ENCODE data around the gene SLC66A2. TPM values are rescaled to one million over a fixed set of nuclear protein-coding genes. Genes with fewer than 3 reads are reported as not detected.

SLC66A2 gene
- polyA plus RNA-seq, 1 donor from 2014 or later = 30.3 TPM

DNA sequence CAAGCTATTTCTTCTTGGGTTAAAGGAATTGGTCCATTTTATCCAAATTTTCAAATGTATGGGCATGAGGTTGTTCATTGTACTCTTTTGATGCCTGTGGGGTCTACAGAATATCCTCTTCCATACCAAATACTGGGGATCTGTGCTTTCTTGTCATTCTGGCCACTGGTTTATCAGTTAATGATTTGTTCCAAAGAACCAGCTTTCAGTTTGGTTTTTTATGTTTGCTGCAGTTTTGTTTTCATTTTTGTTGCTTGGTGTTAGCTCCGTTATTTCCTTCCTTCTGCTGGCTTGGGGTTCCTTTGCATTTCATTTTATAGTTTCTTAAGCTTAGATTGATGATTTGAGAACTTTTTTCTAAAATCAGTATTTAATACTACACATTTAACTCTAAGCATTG is 45.5 kb downstream of the SLC66A2 start:
- H3K4me3 Mint-ChIP-seq = no peak overlapping the region
- peaks cover 13% of the 10 kb centered on the region for H3K36me3 Mint-ChIP-seq
- no peaks in the 10 kb centered on the region for H3K27me3 Mint-ChIP-seq
- H3K9me3 Mint-ChIP-seq = peaks cover 0 to 3% (median 0%) of the 10 kb centered on the region in 3 donors
- peaks cover 0 to 3% (median 2%) of the 10 kb centered on the region in 3 donors for H3K4me1 Mint-ChIP-seq
- H3K27ac Mint-ChIP-seq = no peak overlapping the region

DNA sequence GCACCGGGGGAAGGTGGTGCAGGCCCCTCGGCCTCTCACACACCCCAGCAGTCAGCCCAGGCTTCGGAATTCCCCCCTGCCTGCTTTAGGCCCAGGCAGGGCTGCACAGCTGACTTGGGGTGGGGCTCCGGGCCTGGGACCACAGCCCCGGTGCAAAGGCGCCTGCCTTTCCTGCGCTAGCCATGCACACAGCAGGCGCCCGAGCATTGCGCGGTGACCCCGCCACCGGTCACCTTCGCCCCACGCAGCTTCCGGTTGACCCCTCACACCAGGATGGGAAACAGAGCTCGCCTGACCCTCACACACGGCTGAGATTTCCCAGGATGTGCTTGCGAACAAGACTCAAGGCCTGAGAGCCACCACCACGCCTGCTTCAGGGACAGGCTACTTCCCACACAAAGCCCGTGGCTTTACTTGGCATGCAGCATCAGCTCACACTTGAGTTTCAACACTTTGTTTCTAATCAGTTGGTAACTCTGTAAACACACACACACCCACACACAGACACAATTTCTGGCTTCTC is 46.0 kb downstream of the SLC66A2 start:
- no peak overlapping the region for H3K4me3 Mint-ChIP-seq
- H3K9me3 Mint-ChIP-seq = peaks cover 0 to 3% (median 0%) of the 10 kb centered on the region in 3 donors
- peaks cover 0 to 3% (median 2%) of the 10 kb centered on the region in 3 donors for H3K4me1 Mint-ChIP-seq
- H3K27ac Mint-ChIP-seq = no peak overlapping the region
- H3K36me3 Mint-ChIP-seq = peaks cover 13% of the 10 kb centered on the region
- H3K27me3 Mint-ChIP-seq = no peaks in the 10 kb centered on the region

DNA sequence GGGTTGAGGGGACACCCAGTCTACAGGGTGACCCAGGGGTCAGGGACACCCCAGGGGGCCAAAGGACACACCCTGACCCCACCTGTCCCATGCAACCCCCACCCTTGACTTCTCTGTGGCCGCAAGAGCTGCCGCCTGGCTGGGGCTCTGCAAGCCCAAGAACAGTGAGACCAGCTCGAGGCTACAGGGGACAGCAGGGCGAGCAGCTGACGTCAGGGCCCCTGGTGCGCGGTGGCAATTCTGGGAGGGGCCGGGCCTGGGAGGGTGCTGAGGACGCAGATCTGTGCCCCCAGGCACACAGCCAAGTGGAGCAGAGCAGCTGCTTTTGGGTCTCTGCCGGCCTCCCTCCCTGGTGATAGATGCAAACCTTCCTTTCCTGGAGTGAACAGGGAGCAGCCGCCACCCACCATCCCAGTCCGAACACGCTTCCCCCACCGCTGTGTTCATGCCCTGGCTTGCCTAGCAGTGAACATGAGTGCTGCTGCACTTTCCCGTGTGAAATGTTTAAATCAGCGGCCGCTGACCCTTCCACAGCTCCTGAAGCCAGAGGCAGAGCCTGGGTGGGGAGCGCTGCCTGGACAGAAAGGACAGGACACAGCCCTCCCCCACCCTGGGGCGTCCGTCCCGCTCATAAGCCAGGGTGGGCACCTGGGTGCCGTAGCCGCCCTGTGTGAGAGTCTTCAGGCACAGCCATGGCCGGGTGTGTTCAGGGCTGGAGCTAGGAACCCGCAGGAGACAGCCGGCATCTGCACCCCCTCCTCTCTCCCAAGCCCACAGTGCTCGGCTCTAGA is 46.9 kb downstream of the SLC66A2 start:
- Mint-ChIP-seq H3K27ac (no peak overlapping the region), H3K36me3 (peaks cover 13% of the 10 kb centered on the region), H3K4me3 (no peak overlapping the region), H3K4me1 (peaks cover 0 to 3% (median 2%) of the 10 kb centered on the region in 3 donors), H3K9me3 (peaks cover 0 to 3% (median 0%) of the 10 kb centered on the region in 3 donors), H3K27me3 (no peaks in the 10 kb centered on the region)

DNA sequence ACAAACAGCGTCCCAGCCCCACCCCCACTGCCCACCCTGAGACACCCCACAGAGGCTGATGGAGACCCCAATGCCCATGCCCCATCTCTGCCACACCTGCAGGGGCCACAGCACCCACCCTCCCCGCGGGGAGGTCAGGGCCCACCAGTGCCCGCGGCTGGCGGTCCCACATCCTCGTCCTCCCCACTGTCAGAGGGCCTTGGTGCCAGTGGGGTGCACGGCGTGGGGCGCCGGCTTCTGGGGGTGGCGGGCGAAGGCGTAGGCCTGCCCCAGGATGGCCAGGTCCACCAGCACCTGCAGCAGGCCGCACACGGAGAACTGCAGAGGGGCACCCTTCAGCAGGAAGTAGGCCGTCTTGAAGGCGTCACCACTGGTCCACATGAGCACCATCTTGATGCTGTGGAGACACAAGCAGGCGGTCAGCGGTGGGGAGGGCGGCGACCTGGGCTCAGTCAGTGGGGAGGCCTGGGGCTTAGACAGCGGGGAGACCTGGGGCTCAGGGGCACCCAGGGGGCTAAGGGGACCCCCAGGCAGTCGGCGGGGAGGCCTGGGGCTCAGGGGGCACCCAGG is 47.6 kb downstream of the SLC66A2 start:
- Mint-ChIP-seq H3K9me3 (peaks cover 0 to 3% (median 0%) of the 10 kb centered on the region in 3 donors), H3K27me3 (no peaks in the 10 kb centered on the region), H3K27ac (no peak overlapping the region), H3K4me1 (peaks cover 0 to 3% (median 2%) of the 10 kb centered on the region in 3 donors), H3K36me3 (peaks cover 11% of the 10 kb centered on the region), H3K4me3 (no peak overlapping the region)

DNA sequence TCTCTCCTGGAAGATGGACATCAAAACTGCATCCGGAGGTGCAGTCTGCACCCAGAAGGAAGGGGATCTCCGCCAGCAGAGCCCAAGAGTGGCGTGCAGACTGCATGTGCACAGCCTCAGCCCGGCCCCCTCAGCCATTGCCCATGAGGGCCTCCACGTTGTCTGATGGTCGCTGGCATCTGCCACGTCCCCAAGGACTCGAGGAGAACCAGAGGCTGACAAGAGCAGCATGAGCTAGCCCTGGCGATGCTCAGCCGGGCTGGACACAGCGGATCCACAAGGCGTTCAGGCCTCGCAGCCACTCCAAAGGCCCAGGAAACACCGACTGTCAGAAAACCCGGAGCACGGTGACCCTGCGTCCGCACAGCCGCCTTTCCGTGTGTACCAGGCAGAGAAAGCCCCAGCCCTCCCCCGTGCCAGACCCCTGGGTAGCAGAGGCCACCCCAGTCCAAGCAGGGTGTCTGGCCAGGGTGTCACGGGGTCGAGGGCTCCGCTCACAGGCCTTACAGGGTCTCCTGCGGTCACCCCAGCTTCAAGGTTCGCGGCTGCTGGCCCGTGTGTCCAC is 48.3 kb downstream of the SLC66A2 start:
- peaks cover 0 to 2% (median 0%) of the 10 kb centered on the region in 3 donors for H3K4me1 Mint-ChIP-seq
- no peak overlapping the region for H3K27ac Mint-ChIP-seq
- H3K27me3 Mint-ChIP-seq = no peaks in the 10 kb centered on the region
- no peaks in the 10 kb centered on the region for H3K9me3 Mint-ChIP-seq
- peaks cover 10% of the 10 kb centered on the region for H3K36me3 Mint-ChIP-seq
- H3K4me3 Mint-ChIP-seq = no peak overlapping the region

DNA sequence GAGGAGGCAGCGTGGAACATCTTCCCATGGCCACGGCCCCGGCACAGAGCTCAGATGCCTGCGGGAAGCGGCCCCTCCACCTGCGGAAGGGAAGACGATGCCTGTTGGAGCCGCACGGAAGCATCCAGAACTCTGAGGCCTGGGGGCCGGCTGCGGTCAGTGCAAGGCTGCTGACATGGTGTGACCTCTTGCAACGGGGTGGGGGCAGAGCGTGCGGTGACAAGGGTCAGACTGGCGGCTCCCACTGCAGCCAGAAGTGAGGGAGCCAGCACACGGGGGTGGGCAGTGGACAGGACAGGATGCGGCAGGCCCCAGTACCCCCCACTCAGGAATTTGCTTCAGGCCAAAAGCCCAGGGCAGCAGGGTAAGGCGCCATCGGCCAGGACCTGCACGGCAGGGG is 48.8 kb downstream of the SLC66A2 start:
- H3K27me3 Mint-ChIP-seq = no peaks in the 10 kb centered on the region
- peaks cover 0 to 2% (median 0%) of the 10 kb centered on the region in 3 donors for H3K4me1 Mint-ChIP-seq
- peaks cover 11% of the 10 kb centered on the region for H3K36me3 Mint-ChIP-seq
- peak overlapping the region in 1 of 4 donors; percentile 33 for H3K4me3 Mint-ChIP-seq
- no peak overlapping the region for H3K27ac Mint-ChIP-seq
- H3K9me3 Mint-ChIP-seq = peaks cover under 1 to 5% (median 3%) of the 10 kb centered on the region in 3 donors

DNA sequence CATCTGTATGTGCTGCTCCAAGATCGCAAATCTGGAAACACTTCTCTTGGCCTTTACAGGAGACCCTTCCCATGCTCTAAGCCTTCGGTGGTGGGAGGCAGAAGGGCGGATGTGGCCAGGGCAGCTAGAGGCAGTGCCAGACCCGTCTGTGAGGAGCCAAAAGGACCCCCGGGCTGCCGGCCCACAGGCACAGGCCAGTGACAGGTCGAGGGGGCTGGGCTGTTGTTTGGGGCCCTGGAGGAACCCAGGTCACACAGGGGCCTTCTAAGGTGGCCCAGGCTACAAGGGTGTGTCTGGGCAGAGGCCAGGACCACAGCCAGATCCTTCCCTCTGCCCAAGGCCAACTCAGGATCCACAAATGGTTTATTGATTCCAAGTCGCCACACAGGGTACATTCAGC is 49.4 kb downstream of the SLC66A2 start:
- peaks cover 14% of the 10 kb centered on the region for H3K36me3 Mint-ChIP-seq
- no peaks in the 10 kb centered on the region for H3K27me3 Mint-ChIP-seq
- H3K27ac Mint-ChIP-seq = peak overlapping the region in 2 of 3 donors; percentile 32 to 36
- H3K4me1 Mint-ChIP-seq = peaks cover 0 to 2% (median 0%) of the 10 kb centered on the region in 3 donors
- no peak overlapping the region for H3K4me3 Mint-ChIP-seq
- peaks cover 6 to 9% (median 6%) of the 10 kb centered on the region in 3 donors for H3K9me3 Mint-ChIP-seq

DNA sequence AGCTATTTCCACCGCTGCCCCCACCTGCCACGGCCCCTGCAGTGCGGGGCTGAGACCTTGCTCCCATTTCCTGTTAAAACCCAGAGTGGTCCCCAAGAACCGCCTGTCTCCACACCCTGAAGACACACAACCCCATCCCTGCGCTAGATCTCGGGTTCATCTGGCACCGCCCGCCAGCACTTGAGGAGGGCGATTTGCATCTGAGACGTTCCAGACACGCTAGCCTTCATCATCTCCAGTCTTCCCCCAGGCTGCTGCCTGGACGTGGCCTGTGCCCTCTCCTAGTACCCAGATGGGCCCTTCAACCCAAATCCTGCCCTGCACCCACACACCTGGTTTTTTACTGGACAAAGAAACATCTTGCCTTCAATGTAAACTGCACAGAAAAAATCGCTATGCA is 49.8 kb downstream of the SLC66A2 start:
- peak overlapping the region in 2 of 3 donors; percentile 32 to 36 for H3K27ac Mint-ChIP-seq
- no peak overlapping the region for H3K4me3 Mint-ChIP-seq

DNA sequence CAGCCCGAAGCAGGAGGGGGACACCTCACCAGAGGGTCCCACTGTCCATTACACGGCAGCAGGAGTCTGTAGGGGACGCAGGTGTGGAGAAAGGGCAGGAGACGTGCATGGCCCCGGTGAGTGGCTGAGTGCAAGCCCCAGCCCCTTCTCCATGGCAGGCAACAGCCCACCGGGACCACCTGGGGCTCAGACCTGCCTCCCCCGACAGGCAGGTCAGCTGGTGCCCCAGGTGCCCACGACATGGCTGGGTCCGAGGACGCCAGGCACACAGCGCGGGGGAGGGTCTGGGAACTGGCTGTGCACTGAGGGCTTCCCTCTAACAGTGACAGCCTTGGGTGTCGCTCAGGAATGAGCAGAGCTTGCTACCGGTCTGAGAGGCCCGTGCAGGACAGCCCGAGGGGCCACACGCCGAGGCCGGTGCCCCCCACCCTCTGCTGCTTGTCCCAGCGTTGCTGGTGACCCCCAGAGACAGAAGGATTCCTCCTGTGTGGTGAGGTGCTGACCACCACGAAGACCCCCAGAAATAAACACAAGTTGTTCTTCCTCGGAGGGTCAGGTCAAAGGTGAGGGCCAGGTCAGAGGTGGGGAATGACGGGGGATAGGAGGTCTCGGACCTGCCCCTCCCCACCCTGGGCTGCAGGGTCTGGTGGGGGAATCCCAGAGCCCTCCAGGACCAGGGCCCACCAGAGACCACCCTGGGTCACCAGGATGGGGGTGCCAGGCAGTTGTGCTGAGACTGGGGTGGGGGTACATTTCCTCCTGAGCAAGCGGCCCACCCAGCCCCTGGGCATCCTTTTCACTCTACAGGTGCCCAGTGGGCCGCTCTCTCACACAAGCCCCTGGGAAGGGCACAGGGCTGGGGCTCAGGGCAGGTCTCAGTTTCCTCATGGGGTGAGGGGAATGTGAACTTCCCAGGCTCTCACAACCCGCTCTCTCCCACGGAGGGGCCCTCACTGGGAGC is 50.6 kb downstream of the SLC66A2 start:
- Mint-ChIP-seq H3K9me3 (peaks cover 11 to 14% (median 14%) of the 10 kb centered on the region in 3 donors), H3K4me3 (no peak overlapping the region), H3K4me1 (no peaks in the 10 kb centered on the region), H3K27me3 (no peaks in the 10 kb centered on the region), H3K27ac (peak overlapping the region in 1 of 3 donors; percentile 76), H3K36me3 (peaks cover 14% of the 10 kb centered on the region)

More for the DNA sequence above, 49.8 kb downstream of the SLC66A2 start:
- peaks cover 14% of the 10 kb centered on the region for H3K36me3 Mint-ChIP-seq
- H3K27me3 Mint-ChIP-seq = no peaks in the 10 kb centered on the region
- peaks cover 9 to 10% (median 9%) of the 10 kb centered on the region in 3 donors for H3K9me3 Mint-ChIP-seq
- H3K4me1 Mint-ChIP-seq = peaks cover 0 to 2% (median 0%) of the 10 kb centered on the region in 3 donors

DNA sequence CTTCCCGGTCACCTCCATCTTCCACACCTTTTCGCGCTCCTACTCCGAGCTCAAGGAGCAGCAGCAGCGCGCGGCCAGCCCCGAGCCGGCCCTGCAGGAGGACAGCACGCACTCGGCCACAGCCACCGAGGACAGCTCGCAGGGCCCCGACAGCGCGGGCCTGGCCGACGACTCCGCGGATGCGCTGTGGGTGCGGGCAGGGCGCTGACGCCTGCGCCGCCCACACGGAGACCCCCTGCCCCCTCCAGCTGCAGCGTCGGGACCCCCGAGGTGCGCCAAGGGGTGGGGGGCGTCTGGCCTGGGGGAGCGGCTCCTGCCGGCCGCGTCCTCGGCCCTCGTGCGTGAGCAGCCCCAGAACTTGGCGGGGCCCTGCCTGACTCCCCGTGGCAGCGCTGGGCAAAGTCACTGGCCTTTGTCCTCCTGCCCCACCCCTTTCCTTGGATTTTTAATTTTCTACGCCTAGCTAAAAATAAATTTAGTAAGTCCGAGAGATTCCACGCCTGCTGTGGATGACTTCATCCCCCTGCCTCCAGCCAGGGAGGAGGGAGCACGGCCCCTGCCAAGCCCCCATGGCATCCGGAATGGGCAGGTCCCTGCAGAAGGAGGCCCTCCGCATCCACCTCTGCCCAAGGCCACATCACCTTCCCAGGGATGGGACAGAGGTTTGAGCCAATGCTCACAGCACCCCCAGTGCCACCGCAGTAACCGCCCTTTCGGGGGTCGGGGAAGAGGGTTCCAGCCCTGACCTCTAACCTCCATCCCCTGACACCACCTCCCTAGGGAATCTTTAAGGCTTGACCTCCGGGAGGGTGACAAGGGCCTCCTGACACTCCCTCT is 51.6 kb downstream of the SLC66A2 start:
- H3K4me1 Mint-ChIP-seq = no peaks in the 10 kb centered on the region
- H3K4me3 Mint-ChIP-seq = peak overlapping the region in 1 of 4 donors; percentile 27
- no peaks in the 10 kb centered on the region for H3K27me3 Mint-ChIP-seq
- peaks cover 14% of the 10 kb centered on the region for H3K36me3 Mint-ChIP-seq
- peaks cover 17 to 23% (median 23%) of the 10 kb centered on the region in 3 donors for H3K9me3 Mint-ChIP-seq
- H3K27ac Mint-ChIP-seq = peak overlapping the region in 1 of 3 donors; percentile 76

DNA sequence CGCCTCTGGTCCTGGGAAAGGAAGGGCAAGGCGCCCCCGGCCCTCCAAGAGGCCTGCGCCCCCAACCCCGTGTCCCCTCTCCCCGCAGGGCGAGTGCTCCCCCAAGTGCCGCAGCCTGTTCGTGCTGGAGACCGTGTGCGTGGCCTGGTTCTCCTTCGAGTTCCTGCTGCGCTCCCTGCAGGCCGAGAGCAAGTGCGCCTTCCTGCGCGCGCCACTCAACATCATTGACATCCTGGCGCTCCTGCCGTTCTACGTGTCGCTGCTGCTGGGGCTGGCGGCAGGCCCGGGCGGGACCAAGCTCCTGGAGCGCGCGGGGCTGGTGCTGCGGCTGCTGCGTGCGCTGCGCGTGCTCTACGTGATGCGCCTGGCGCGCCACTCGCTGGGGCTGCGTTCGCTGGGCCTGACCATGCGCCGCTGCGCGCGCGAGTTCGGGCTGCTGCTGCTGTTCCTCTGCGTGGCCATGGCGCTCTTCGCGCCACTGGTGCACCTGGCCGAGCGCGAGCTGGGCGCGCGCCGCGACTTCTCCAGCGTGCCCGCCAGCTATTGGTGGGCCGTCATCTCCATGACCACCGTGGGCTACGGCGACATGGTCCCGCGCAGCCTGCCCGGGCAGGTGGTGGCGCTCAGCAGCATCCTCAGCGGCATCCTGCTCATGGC is 52.4 kb downstream of the SLC66A2 start:
- H3K4me3 Mint-ChIP-seq = peak overlapping the region in 1 of 4 donors; percentile 27
- no peaks in the 10 kb centered on the region for H3K27me3 Mint-ChIP-seq
- H3K27ac Mint-ChIP-seq = no peak overlapping the region
- H3K36me3 Mint-ChIP-seq = peaks cover 14% of the 10 kb centered on the region
- no peaks in the 10 kb centered on the region for H3K4me1 Mint-ChIP-seq
- peaks cover 18 to 26% (median 24%) of the 10 kb centered on the region in 3 donors for H3K9me3 Mint-ChIP-seq

DNA sequence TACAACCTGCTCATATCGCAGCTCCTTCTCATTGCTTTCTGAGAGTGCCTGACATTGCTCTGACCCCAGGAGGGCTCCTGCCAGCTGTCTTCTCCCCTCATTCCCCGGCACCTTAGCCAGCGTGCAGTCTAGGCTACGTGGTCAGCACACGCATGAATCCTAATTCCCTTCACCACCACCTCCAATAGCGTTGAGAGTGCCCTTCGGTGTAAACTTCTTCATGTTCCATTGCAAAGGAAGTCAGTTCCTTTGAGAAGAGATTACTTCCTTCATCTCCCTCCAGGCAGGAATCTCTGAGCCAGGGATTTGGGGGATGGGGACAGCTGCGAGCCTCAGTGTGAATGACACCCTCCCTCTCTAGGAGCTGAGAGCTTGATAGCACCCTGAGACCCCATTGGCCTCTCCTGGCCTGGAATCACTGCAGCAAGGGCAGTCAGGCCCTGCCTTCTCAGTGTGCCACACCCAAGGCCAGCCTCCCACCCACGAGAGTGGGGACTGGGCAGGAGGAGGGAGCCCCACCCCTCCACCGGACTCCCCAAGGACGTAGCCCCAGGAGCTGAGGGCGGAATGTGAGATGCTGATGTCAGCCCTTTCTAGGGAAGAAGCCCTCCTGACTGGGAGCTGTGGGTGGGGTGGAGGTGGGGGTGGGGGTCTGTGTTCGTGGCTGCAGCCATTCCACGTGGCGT is 53.4 kb downstream of the SLC66A2 start:
- Mint-ChIP-seq H3K27me3 (no peaks in the 10 kb centered on the region), H3K9me3 (peaks cover 20 to 34% (median 30%) of the 10 kb centered on the region in 3 donors), H3K4me3 (peak overlapping the region in 1 of 4 donors; percentile 48), H3K36me3 (peaks cover 14% of the 10 kb centered on the region), H3K4me1 (no peaks in the 10 kb centered on the region), H3K27ac (no peak overlapping the region)

DNA sequence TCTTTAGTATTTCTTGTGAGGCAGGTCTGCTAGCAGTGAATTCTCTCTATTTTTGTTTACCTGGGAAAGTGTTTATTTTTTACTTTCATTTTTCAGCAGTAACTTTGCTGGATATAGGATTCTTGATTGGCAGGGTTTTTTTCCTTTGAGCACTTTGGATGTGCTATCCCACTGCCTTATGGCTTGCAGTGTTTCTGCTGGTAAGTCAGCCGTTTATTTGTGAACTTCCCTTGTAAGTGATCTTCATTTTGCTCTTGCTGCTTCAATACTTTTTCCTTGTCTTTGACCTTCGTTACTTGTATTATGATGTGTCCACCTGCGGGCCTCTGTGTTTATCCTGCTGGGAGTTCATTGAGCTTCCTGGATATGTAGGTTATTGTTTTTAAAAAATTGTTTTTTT is 54.7 kb downstream of the SLC66A2 start:
- H3K27ac Mint-ChIP-seq = no peak overlapping the region
- no peaks in the 10 kb centered on the region for H3K27me3 Mint-ChIP-seq
- peaks cover 6% of the 10 kb centered on the region for H3K36me3 Mint-ChIP-seq
- peaks cover 24 to 44% (median 34%) of the 10 kb centered on the region in 3 donors for H3K9me3 Mint-ChIP-seq
- H3K4me3 Mint-ChIP-seq = no peak overlapping the region
- H3K4me1 Mint-ChIP-seq = no peaks in the 10 kb centered on the region
